ENCODE data around the gene HLA-DPB1.

- TF ChIP-seq CTCF (IDR thresholded peaks at IDR 0.05; ENCODE audit: low read length) (peak; percentile 81), EZH2 (IDR thresholded peaks at IDR 0.05; ENCODE audit: borderline replicate concordance, low read length) (no peak)
Measured at GRCh38 chr6:33126101-33126714, 50.4 kb downstream of the HLA-DPB1 start.

All from OCI-LY1 (cell line).